SIG-M5 (cell line): ENCODE measurements around the gene LAMTOR3.

Experiments
- DNase-seq: peaks from one replicate; lab custom pipeline; 2025; lab: John Stamatoyannopoulos, UW

The LAMTOR3 gene, protein sequence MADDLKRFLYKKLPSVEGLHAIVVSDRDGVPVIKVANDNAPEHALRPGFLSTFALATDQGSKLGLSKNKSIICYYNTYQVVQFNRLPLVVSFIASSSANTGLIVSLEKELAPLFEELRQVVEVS

DNA sequence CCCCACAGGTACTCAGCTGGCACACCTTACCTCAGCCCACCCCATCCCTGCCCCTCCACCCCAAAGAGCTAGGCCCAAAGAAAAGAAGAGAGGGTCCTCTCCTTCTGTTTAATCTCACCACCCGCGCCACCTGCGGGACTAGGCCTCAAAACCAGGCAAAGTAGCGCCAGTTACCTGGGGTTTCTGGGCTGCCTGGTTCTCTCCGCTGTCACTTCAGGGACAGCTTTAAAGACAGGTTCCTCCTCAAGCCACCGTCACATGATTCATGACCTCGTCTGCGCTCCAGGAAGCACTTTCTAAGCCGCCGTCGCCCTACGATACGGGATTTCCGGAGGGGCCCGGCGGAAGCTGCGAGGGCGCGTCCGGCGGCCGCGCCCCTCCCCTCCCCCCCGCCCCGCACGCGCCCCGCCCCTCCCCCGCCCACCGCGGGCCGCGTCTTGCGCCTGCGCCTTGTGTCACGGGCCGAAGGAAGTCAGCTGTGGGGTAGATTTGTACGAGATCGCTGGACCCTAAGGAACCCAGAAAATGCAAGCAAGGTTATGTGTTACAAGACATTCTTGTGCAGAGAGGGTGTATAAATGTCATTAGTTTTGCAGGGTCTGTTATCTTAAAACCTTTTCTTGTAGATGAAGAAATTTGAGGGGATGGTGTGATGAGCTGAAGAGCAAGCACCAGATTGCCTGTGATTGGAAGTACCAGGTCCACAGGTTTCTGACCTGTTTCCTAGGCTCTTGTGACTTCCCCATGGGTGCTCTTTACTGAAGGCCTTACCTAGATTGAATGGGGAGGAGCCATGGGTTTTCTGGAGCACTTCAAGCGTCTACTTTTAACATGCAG, at the start of gene LAMTOR3:
LAMTOR3 (minus strand) TSS at position 267 of the 837 bp plus-strand sequence. CDS start 464 bp downstream, outside the sequence.
- peak; percentile 81 for DNase-seq

DNA sequence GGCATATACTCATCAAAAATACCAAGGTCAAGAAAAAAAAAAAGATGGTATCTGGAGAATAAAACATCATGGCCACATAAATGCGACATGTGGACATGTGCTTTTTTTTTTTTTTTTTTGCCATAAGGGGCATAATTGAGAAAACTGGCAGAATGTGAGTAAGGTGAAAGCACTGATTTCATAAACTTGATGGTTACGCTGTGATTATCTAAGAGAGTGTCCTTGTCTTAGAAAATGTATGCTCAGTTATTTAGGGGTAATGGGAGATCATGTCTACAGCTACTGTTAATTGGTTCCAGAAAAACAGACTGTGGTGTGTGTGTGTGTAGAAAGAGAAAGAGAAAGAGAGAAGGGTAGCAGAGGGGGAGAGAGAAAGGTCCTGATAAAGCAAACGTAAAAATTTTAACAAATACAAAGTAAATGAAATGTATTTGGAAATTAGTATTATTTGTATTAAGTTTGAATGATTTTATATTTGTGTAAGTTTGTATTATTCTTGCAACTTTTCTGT, 44.1 kb upstream of the LAMTOR3 start:
- no peak for DNase-seq

DNA sequence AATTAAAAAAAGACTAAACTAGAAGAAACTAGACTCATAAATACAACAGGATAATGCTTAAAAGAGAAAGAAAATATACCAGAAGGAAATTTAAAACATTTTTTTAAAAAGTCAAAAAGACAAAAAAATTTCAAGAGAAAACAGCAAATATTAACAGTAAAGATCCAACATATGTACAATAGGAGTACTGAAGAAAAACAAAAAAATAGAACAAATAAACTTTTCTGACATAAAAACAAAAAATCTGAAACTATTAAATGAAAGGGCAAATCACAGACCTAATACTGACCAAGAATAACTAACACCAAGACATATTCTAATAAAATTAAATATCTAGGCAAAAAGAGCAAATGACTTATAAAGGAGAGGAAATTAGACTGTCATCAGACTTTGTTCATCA, 40.7 kb upstream of the LAMTOR3 start:
- no peak for DNase-seq

GRCh38 chr4:99927566-99927965, 33.3 kb upstream of the LAMTOR3 start:
- no peak for DNase-seq

DNA sequence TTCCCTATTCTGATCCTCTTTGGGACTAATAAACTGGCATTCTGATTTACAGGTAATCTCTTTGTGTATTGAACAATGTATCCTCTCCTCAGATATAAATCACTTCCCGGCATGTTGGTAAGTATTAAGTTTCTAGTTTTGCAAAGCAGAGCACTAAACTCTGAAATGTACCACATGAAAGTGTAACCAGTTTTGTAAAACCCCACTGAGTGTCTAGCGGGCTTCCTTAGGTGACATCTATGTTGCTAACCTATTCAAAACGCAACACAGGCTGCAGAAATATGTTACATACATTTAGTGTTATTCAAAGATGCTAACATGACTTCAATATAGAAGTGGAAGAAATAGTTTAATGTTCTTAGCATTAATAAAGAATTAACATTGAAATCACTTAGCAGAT, 26.9 kb upstream of the LAMTOR3 start:
- DNase-seq = no peak

GRCh38 chr4:99918656-99919055, 24.4 kb upstream of the LAMTOR3 start:
- DNase-seq = no peak

DNA sequence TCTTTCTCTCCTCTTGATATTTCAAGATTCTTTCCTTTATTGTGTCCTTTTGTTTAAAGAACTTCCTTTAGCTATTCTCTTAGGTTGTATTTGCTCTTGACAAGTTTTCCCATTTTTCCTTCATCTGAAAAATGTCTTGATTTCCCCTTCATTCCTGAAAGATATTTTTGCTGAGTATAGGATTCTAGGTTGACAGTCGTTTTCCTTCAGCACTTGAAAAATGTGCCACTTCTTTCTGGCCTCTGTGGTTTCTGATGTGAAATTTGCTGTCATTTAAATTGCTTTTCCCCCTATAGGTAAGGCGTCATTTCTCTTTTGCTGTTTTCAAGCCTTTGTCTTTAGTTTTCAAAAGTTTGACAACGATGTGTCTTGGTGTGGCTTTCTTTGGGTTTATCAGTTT, 23.3 kb upstream of the LAMTOR3 start:
- DNase-seq = no peak

GRCh38 chr4:99915449-99915848, 21.2 kb upstream of the LAMTOR3 start:
- no peak for DNase-seq

- no peak for DNase-seq
These were observed 771 bp upstream of the LAMTOR3 start for GRCh38 chr4:99894998-99895397.

- no peak for DNase-seq
These were observed 427 bp downstream of the LAMTOR3 start for GRCh38 chr4:99893839-99894160.

- DNase-seq = no peak
These were observed 1.2 kb downstream of the LAMTOR3 start for GRCh38 chr4:99893029-99893428.

DNA sequence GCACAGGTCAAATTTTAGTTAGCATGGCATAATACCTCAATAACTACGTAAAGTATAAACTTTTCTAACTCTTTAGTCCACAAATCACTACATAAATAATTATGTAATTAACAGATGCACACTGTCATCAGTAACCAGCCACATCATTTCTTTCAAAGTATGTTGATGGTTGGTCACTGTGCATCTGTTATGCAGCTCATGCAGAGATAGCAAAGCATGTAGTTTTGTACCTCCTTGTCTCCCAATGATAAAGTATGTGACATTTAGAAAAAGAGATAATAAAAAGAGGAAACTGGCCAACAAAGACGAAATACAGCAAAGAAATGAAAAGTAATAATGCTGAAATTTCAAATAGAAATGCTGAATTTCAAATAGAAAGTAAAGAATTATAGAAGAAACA, 2.9 kb downstream of the LAMTOR3 start:
- no peak for DNase-seq

- no peak for DNase-seq
These were observed 6.4 kb downstream of the LAMTOR3 start for GRCh38 chr4:99887837-99888236.

DNA sequence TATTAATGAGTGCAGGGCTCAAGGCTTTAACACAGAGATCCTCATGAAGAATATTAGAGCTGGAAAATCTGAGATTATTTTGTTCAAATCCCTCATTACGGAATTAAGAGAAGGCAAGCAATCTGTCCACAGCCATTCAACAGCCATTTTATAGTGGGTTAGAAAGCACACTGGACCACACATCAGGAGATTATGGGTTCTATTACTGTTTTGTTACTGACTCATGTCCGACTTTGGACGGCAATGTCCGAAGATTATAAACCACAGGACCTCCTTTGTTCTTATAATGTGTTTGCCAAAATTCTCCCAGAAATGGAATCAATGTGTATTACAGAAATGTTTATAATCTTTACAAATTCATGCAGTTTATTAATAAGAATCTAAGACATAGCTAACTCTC, 8.1 kb downstream of the LAMTOR3 start:
- no peak for DNase-seq

GRCh38 chr4:99885687-99886086, 8.5 kb downstream of the LAMTOR3 start:
- no peak for DNase-seq

DNA sequence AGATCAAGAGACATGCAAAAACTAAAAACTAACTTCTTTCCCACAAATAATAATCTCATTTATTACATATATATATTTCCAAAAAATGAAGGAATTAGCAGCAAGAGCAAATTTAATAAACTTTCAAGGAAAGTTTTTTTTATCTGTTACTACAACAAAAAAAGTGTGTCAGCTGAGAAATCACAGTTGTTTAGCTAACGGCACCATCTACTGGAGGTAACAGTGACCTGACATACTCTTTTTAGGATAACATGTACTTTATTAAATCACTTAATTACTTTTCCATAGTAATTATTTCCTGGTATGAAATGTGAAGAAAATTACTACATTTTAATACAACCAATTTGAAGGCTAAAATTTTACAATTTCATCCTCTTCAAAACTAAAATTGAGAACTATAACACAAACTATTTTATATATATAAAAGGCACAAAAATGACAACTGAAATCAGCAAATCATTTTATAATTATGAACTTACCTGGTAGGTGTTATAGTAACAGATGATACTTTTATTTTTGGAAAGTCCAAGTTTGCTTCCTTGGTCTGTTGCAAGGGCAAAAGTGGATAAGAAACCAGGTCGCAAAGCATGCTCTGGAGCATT, 9.1 kb downstream of the LAMTOR3 start:
- no peak for DNase-seq

GRCh38 chr4:99879458-99879857, 14.8 kb downstream of the LAMTOR3 start:
- no peak for DNase-seq

GRCh38 chr4:99878604-99879003, 15.6 kb downstream of the LAMTOR3 start:
- DNase-seq = no peak

DNA sequence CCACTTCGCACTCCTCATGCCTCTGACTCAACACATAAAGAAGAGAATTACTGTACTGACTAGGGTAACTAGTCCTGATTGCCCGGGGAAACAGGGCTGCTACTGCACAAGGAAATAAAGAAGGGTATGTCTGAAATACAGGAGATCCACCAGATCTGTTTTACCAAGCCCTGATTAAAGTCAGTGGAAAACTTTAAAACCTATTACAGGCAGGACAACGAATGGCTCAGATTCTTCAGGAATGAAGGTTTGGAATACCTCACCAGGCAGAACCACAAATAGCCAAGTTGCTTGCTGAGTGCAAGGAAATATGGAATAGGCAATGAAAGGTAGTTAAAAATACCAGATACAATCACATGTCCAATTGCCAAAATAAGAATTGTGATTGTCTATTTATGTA, 17.3 kb downstream of the LAMTOR3 start:
- no peak for DNase-seq

DNA sequence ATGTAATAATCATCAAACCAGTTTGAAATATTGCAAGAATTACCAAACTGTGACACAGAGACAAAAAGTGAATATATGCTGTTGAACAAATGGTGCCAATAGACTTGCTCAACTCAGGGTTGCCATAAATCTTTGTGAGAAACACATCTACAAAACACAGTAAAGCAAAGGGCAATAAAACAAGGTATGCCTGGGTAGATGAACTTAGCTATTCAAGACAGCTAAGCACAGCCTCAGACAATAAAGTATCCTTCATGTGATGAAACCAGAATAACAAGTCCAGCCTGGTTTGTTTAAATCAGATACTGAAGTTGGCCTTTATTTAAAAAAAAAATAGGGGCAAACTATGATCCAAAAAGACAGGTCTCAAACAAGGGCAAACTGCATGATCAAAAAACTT, 19.2 kb downstream of the LAMTOR3 start:
- DNase-seq = no peak

DNA sequence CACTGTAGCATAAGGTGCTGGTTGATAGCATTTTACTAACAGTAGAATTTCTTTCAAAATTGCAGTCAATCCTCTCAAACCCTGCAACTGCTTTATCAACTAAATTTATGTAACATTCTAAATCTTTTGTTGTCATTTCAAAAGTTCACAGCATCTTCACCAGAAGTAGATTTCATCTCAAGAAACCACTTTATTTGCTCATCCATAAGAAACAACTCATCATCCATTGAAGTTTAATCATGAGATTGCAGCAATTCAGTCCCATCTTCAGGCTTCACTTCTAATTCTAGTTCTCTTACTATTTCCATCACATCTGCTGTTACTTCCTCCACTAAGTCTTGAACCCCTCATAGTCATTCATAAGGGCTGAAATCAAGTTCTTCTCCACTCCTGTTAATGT, 21.7 kb downstream of the LAMTOR3 start:
- DNase-seq = no peak

DNA sequence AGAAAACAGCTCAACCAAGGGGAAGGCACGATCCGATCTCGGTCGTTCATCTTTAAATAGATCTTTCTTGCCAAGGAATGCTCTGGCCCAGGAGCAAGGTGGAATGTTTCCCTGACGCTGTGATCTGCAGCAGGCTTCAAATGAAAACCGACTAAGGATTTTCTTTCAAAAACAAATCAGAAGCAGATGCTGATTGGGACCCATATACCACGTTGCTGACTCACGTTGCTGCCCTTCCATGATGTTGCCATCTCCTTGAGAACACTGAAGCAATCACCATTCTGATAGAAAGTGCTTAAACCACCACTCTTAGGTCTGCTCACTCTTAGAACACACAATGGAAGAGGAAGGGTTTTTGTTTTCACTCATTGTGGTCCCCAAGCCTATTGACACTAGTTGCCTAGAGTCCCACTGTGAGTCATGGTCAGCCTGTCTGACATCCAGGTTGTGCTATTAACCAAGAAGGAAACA, 26.1 kb downstream of the LAMTOR3 start:
- DNase-seq = no peak

DNA sequence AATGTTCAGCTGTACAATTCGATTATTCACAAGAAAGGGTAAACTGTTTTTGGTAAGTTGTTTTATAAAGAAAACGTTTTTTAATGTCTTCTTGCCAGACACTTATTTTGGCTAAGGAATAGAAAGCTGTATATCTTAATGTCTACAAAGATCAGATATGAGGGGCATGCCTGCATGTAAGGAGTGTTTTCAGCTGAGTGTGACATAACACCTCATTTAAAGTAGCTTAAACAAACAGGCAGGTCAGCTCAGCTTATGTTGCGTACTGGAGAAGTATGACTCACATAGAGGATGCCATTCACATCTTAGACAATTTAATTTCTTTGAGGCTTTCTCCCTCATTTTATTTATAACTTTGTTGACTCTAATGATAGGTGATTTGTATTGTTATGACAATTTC, 30.4 kb downstream of the LAMTOR3 start:
- no peak for DNase-seq
